GM10847 (cell line): ENCODE measurements around the gene CPHXL.

Source experiments
- POLR2A ChIP-seq: IDR thresholded peaks from 2 replicates; pipeline ENCODE4 v1.6.1; 2011; ENCODE audit not compliant: insufficient read length; ENCODE audit errors: extremely low read depth

CPHXL gene

GRCh38 chr16:75726390-75726789 is at the start of gene CPHXL:
Gene CPHXL, minus strand, starts transcription at chr16:75726490. Its CDS starts 48 bp downstream, at chr16:75726442.
- TF ChIP-seq POLR2A: no peak

- TF ChIP-seq POLR2A: no peak
Observed at GRCh38 chr16:75774197-75774596, 47.9 kb upstream of the CPHXL start.

- TF ChIP-seq POLR2A: no peak
Observed at GRCh38 chr16:75770051-75770450, 43.8 kb upstream of the CPHXL start.

- TF ChIP-seq POLR2A: no peak
Observed at GRCh38 chr16:75764154-75764768, 38.0 kb upstream of the CPHXL start.

- no peak for TF ChIP-seq POLR2A
Observed at GRCh38 chr16:75763204-75763603, 36.9 kb upstream of the CPHXL start.

GRCh38 chr16:75762746-75763145 is 36.5 kb upstream of the CPHXL start:
- no peak for TF ChIP-seq POLR2A

- no peak for TF ChIP-seq POLR2A
Observed at GRCh38 chr16:75761108-75761507, 34.8 kb upstream of the CPHXL start.

GRCh38 chr16:75760018-75760519 is 33.8 kb upstream of the CPHXL start:
- TF ChIP-seq POLR2A: no peak

GRCh38 chr16:75758215-75758614 is 31.9 kb upstream of the CPHXL start:
- TF ChIP-seq POLR2A: no peak

- TF ChIP-seq POLR2A: no peak
Observed at GRCh38 chr16:75754141-75754540, 27.9 kb upstream of the CPHXL start.

GRCh38 chr16:75750528-75750927 is 24.2 kb upstream of the CPHXL start:
- TF ChIP-seq POLR2A: no peak

- TF ChIP-seq POLR2A: no peak
Observed at GRCh38 chr16:75746359-75746758, 20.1 kb upstream of the CPHXL start.

- no peak for TF ChIP-seq POLR2A
Observed at GRCh38 chr16:75745823-75746222, 19.5 kb upstream of the CPHXL start.

GRCh38 chr16:75745242-75745641 is 19.0 kb upstream of the CPHXL start:
- no peak for TF ChIP-seq POLR2A

- TF ChIP-seq POLR2A: no peak
Observed at GRCh38 chr16:75742424-75743047, 16.2 kb upstream of the CPHXL start.

GRCh38 chr16:75733305-75734211 is 7.3 kb upstream of the CPHXL start:
- no peak for TF ChIP-seq POLR2A
